H9 (cell line): Measurements from ENCODE around the gene MORN5. TPM values are rescaled to one million over a fixed set of nuclear protein-coding genes. Genes with fewer than 3 reads are reported as not detected.

Experiments
- DNase-seq: peaks from one replicate; pipeline ENCODE4 v3.0.0-alpha.2; 2017
- H2AFZ ChIP-seq: one replicate; pipeline ENCODE4 v1.6.1; 2013; ENCODE audit warnings: mild to moderate bottlenecking, low read length, control low read depth, moderate library complexity
- H2AK5ac ChIP-seq: 2 replicates; pipeline ENCODE4 v1.6.1; 2013; ENCODE audit warnings: low read length, control low read depth, mixed read lengths; ENCODE audit not compliant: insufficient read length
- H2BK120ac ChIP-seq: one replicate; pipeline ENCODE4 v1.6.1; 2013; ENCODE audit warnings: low read depth, mild to moderate bottlenecking, low read length, control low read depth, inconsistent platforms; ENCODE audit not compliant: poor library complexity, severe bottlenecking
- H2BK12ac ChIP-seq: 2 replicates; pipeline ENCODE4 v1.6.1; 2013; ENCODE audit warnings: low read length, control low read depth, mixed read lengths, low read depth; ENCODE audit not compliant: insufficient read length
- H2BK15ac ChIP-seq: 2 replicates; pipeline ENCODE4 v1.6.1; 2013; ENCODE audit warnings: low read depth, low read length, control low read depth
- H2BK20ac ChIP-seq: one replicate; pipeline ENCODE4 v1.6.1; 2013; ENCODE audit warnings: low read depth, mild to moderate bottlenecking, low read length, control low read depth, inconsistent platforms; ENCODE audit not compliant: poor library complexity, severe bottlenecking
- H2BK5ac ChIP-seq: 2 replicates; pipeline ENCODE4 v1.6.1; 2013; ENCODE audit warnings: low read length, control low read depth, mixed read lengths; ENCODE audit not compliant: insufficient read length
- H3K14ac ChIP-seq: 2 replicates; pipeline ENCODE4 v1.6.1; 2013; ENCODE audit warnings: low read length, control low read depth; ENCODE audit not compliant: insufficient read depth
- H3K18ac ChIP-seq: 2 replicates; pipeline ENCODE4 v1.6.1; 2013; ENCODE audit warnings: low read depth, mild to moderate bottlenecking, mixed read lengths, low read length, control low read depth; ENCODE audit not compliant: insufficient read length
- H3K23ac ChIP-seq: 2 replicates; pipeline ENCODE4 v1.6.1; 2013; ENCODE audit warnings: low read length, control low read depth, mixed read lengths, low read depth; ENCODE audit not compliant: insufficient read length
- H3K23me2 ChIP-seq: 2 replicates; pipeline ENCODE4 v1.6.1; 2013; ENCODE audit warnings: low read depth, mild to moderate bottlenecking, mixed read lengths, low read length, control low read depth; ENCODE audit not compliant: insufficient read length, poor library complexity, severe bottlenecking
- H3K27ac ChIP-seq: 2 replicates; pipeline ENCODE4 v1.5.1; 2013; ENCODE audit warnings: low read length, control low read depth, mixed read lengths, low read depth; ENCODE audit not compliant: insufficient read length
- H3K27me3 ChIP-seq: 2 replicates; pipeline ENCODE4 v1.6.1; 2013; ENCODE audit warnings: low read length, control low read depth, inconsistent platforms; ENCODE audit not compliant: insufficient read depth
- H3K4ac ChIP-seq: 2 replicates; pipeline ENCODE4 v1.6.1; 2013; ENCODE audit warnings: low read depth, mild to moderate bottlenecking, control low read depth, inconsistent platforms, low read length, moderate library complexity
- H3K4me1 ChIP-seq: 2 replicates; pipeline ENCODE4 v1.6.1; 2013; ENCODE audit warnings: low read length, control low read depth, inconsistent platforms; ENCODE audit not compliant: insufficient read depth
- H3K4me2 ChIP-seq: 2 replicates; pipeline ENCODE4 v1.6.1; 2013; ENCODE audit warnings: low read length, control low read depth, mixed read lengths; ENCODE audit not compliant: insufficient read length, insufficient read depth
- H3K56ac ChIP-seq: 2 replicates; pipeline ENCODE4 v1.6.1; 2013; ENCODE audit warnings: low read depth, mild to moderate bottlenecking, mixed read lengths, low read length, control low read depth; ENCODE audit not compliant: insufficient read length
- H3K79me1 ChIP-seq: 2 replicates; pipeline ENCODE4 v1.6.1; 2013; ENCODE audit warnings: low read depth, mild to moderate bottlenecking, moderate library complexity, low read length, control low read depth, inconsistent platforms; ENCODE audit not compliant: insufficient read depth, poor library complexity, severe bottlenecking
- H3K79me2 ChIP-seq: 2 replicates; pipeline ENCODE4 v1.6.1; 2013; ENCODE audit warnings: low read length, control low read depth, inconsistent platforms; ENCODE audit not compliant: insufficient read depth
- H3K9ac ChIP-seq: 2 replicates; pipeline ENCODE4 v1.6.1; 2013; ENCODE audit warnings: low read length, control low read depth, mixed read lengths; ENCODE audit not compliant: insufficient read length; ENCODE audit errors: extremely low read depth
- H3K9me3 ChIP-seq: one replicate; pipeline ENCODE4 v1.6.1; 2013; ENCODE audit warnings: low read depth, low read length, inconsistent platforms; ENCODE audit not compliant: control insufficient read depth
- H3T11ph ChIP-seq: one replicate; pipeline ENCODE4 v1.6.1; 2013; ENCODE audit warnings: mild to moderate bottlenecking, low read length, control low read depth, inconsistent platforms
- H4K20me1 ChIP-seq: one replicate; pipeline ENCODE4 v1.6.1; 2013; ENCODE audit not compliant: control insufficient read depth, insufficient read length, insufficient read depth
- H4K5ac ChIP-seq: 2 replicates; pipeline ENCODE4 v1.6.1; 2013; ENCODE audit warnings: low read depth, mild to moderate bottlenecking, mixed read lengths, low read length, control low read depth; ENCODE audit not compliant: insufficient read length
- H4K8ac ChIP-seq: replicated peaks from 2 replicates; pipeline ENCODE4 v1.6.1; 2013; ENCODE audit warnings: low read length, control low read depth, mixed read lengths, low read depth; ENCODE audit not compliant: insufficient read length
- H4K91ac ChIP-seq: 2 replicates; pipeline ENCODE4 v1.6.1; 2013; ENCODE audit warnings: low read depth, mild to moderate bottlenecking, moderate library complexity, mixed read lengths, low read length, control low read depth; ENCODE audit not compliant: insufficient read length
- H3K27ac Mint-ChIP-seq, 3 experiments: 2 replicates in 2 of 3; 3 replicates in 1 of 3; pipeline ENCODE4 v1.8.0; 2020 to 2021; ENCODE audit warnings: mixed read lengths in 3 of 3, mild to moderate bottlenecking in 1 of 3, moderate library complexity in 1 of 3
- H3K27me3 Mint-ChIP-seq: 2 replicates; pipeline ENCODE4 v1.8.0; 2021; ENCODE audit warnings: low read depth, mild to moderate bottlenecking, moderate library complexity, mixed read lengths
- H3K36me3 Mint-ChIP-seq, 3 experiments: 2 replicates in 2 of 3; 3 replicates in 1 of 3; pipeline ENCODE4 v1.8.0; 2020 to 2021; ENCODE audit warnings: low read depth in 3 of 3, mixed read lengths in 3 of 3; ENCODE audit not compliant: insufficient read depth in 1 of 3
- H3K4me1 Mint-ChIP-seq, 2 experiments: 2 replicates each; pipeline ENCODE4 v1.8.0; 2020; ENCODE audit warnings: mixed read lengths in 2 of 2
- H3K4me3 Mint-ChIP-seq, 2 experiments: 2 replicates in 1 of 2; 3 replicates in 1 of 2; pipeline ENCODE4 v1.8.0; 2020 to 2021; ENCODE audit warnings: mild to moderate bottlenecking in 2 of 2, mixed read lengths in 2 of 2, moderate library complexity in 1 of 2
- H3K9me3 Mint-ChIP-seq, 2 experiments: 2 replicates in 1 of 2; 3 replicates in 1 of 2; pipeline ENCODE4 v1.8.0; 2020; ENCODE audit warnings: mild to moderate bottlenecking in 2 of 2, mixed read lengths in 2 of 2, moderate library complexity in 1 of 2
- WGBS: extraction: QIAGEN DNeasy Blood & Tissue Kit; methylation state at CpG from one replicate; pipeline ENCODE4 v1.1.7; 2013; ENCODE audit warnings: missing lambda C conversion rate, low lambda C conversion rate, mixed read lengths; ENCODE audit not compliant: insufficient read length; ENCODE audit errors: extremely low coverage; 5-methylcytosine and 5-hydroxymethylcytosine counted together
- total RNA-seq: library from RNA; stranded (reverse); gene quantifications from 2 replicates; pipeline ENCODE4 v1.2.1, GENCODE V29; 2021
- TF ChIP-seq, protein P1 (sequence below): fragments of 200-600 bp; sonication (generic); conservative IDR thresholded peaks from 3 replicates; pipeline ENCODE4 v1.8.0; 2021; ENCODE audit warnings: antibody characterized with exemption, mild to moderate bottlenecking

MORN5 gene
- total RNA-seq, 1 experiment from 2014 or later: not detected

DNA sequence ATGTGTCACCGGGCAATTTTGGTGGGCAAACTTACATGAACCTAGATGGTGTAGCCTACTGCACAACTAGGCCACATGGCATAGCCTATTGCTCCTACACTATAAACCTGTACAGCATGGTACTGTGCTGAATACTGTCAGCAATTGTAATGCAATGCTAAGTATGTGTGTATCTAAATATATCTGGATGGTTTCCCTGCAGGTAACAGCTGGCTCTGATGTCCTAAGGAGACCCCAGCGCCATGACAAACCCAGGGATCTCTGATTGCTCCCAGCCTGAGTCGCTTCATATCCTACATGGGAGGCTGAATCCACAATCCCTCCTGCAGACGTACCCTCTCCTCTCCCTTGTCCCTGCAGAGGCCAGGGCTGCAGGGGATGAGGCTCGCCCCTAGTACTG is 40.0 kb upstream of the MORN5 start:
- Histone ChIP-seq H2BK12ac (no peak overlapping the region), H3K4me2 (no peak overlapping the region), H3K14ac (no peak overlapping the region; the same call in 1 of the 2 replicates), H3T11ph (no peak overlapping the region), H3K23ac (no peak overlapping the region), H2BK5ac (no peak overlapping the region), H4K20me1 (no peaks in the 10 kb centered on the region), H3K4me1 (peaks cover 5% of the 10 kb centered on the region; the same call in 1 of the 2 replicates), H2AFZ (no peak overlapping the region), H3K79me1 (no peaks in the 10 kb centered on the region), H3K18ac (no peak overlapping the region), H3K56ac (no peak overlapping the region), H4K91ac (no peak overlapping the region), H3K9ac (no peak overlapping the region), H3K4ac (no peak overlapping the region), H2AK5ac (no peak overlapping the region), H4K5ac (no peak overlapping the region), H2BK120ac (no peak overlapping the region), H3K9me3 (no peaks in the 10 kb centered on the region), H3K27me3 (no peaks in the 10 kb centered on the region), H2BK15ac (no peak overlapping the region), H3K23me2 (no peaks in the 10 kb centered on the region), H3K79me2 (no peaks in the 10 kb centered on the region), H4K8ac (no peak overlapping the region), H3K27ac (no peak overlapping the region), H2BK20ac (no peak overlapping the region)
- H3K4me3 Mint-ChIP-seq: no peak overlapping the region
- no peaks in the 10 kb centered on the region for H3K36me3 Mint-ChIP-seq
- H3K27me3 Mint-ChIP-seq: peaks cover 5% of the 10 kb centered on the region; the same call in 1 of the 2 replicates
- no peak overlapping the region; a peak in 1 of 7 replicates for H3K27ac Mint-ChIP-seq
- no peak for DNase-seq
- TF ChIP-seq, protein P1, sequence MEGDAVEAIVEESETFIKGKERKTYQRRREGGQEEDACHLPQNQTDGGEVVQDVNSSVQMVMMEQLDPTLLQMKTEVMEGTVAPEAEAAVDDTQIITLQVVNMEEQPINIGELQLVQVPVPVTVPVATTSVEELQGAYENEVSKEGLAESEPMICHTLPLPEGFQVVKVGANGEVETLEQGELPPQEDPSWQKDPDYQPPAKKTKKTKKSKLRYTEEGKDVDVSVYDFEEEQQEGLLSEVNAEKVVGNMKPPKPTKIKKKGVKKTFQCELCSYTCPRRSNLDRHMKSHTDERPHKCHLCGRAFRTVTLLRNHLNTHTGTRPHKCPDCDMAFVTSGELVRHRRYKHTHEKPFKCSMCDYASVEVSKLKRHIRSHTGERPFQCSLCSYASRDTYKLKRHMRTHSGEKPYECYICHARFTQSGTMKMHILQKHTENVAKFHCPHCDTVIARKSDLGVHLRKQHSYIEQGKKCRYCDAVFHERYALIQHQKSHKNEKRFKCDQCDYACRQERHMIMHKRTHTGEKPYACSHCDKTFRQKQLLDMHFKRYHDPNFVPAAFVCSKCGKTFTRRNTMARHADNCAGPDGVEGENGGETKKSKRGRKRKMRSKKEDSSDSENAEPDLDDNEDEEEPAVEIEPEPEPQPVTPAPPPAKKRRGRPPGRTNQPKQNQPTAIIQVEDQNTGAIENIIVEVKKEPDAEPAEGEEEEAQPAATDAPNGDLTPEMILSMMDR: no peak
- peaks cover 19 to 21% of the 10 kb centered on the region in 2 experiments for H3K4me1 Mint-ChIP-seq
- no CpG with 5 or more reads among the region's 5 CpGs for WGBS
- no peaks in the 10 kb centered on the region for H3K9me3 Mint-ChIP-seq
